Measurements from ENCODE around the gene HNF4A.

- TF ChIP-seq CTCF (IDR thresholded peaks at IDR 0.05) (no peak), POLR2A (IDR thresholded peaks at IDR 0.05) (no peak)
These were observed 60.6 kb downstream of the HNF4A start for GRCh38 chr20:44415833-44416715.

Measured in thyroid gland (tissue), 4 donors.